ENCODE results near the gene KRT8. TPM values are rescaled to one million over a fixed set of nuclear protein-coding genes. Genes with fewer than 3 reads are reported as not detected.

KRT8 gene
- total RNA-seq, 1 donor from 2014 or later = 235 TPM

GRCh38 chr12:52878507-52879393, 26.1 kb downstream of the KRT8 start:
- DNase-seq (ENCODE audit: low spot score) (no peak), ATAC-seq (no peak)

GRCh38 chr12:52877242-52877641, 27.6 kb downstream of the KRT8 start:
- DNase-seq (ENCODE audit: low spot score) (no peak), ATAC-seq (no peak)

GRCh38 chr12:52876372-52876771, 28.5 kb downstream of the KRT8 start:
- ATAC-seq = no peak
- DNase-seq (ENCODE audit: low spot score) = no peak

DNA sequence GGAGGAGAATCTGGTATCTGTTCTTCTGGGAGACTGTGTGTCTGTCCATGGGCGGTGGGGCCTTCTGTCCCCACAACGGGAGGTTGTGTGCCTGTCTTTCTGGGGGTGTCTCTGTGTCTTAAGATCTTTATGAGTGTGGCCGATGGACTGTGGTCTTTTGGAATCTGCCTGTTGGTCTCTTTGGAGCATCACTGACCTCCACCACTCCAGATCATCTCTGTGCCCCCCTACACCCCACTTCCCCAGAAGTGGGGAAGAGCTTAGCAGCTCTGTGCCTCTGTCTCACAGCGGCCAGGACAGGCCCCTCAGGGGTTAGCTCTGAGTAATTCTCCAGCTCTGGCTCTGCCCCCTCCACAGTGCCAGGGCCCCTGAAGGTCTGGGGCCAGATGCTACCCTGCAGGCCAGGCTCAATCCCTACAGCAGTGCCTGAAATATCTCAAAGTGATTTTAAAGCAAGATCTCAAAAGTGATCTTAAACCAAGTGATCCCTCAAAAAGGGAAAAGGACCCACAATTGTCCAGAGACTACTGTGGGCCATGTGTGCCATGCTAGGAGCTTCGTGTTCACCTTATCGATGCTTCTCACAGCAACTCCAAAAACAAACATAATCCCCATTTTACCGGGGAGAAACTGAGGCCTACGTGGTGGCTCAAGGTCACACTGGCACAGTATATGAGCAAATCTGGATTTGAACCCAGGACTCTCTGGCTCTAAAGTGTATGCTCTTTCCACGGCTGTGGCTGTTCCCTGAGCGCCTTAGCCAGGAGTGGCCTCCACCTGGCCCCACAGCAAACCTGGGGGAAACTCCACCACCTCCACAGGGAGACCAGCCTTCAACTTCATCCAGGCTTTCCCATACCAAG, 30.1 kb downstream of the KRT8 start:
- no peak for ATAC-seq

GRCh38 chr12:52873832-52874572, 30.9 kb downstream of the KRT8 start:
- peak; percentile 71 for ATAC-seq
- peak; percentile 66 for DNase-seq (ENCODE audit: low spot score)

More for the DNA sequence above, 30.1 kb downstream of the KRT8 start:
- no peak for DNase-seq (ENCODE audit: low spot score)

- no peak for ATAC-seq
- DNase-seq (ENCODE audit: low spot score) = no peak
Observed at GRCh38 chr12:52873513-52873831, 31.4 kb downstream of the KRT8 start.

DNA sequence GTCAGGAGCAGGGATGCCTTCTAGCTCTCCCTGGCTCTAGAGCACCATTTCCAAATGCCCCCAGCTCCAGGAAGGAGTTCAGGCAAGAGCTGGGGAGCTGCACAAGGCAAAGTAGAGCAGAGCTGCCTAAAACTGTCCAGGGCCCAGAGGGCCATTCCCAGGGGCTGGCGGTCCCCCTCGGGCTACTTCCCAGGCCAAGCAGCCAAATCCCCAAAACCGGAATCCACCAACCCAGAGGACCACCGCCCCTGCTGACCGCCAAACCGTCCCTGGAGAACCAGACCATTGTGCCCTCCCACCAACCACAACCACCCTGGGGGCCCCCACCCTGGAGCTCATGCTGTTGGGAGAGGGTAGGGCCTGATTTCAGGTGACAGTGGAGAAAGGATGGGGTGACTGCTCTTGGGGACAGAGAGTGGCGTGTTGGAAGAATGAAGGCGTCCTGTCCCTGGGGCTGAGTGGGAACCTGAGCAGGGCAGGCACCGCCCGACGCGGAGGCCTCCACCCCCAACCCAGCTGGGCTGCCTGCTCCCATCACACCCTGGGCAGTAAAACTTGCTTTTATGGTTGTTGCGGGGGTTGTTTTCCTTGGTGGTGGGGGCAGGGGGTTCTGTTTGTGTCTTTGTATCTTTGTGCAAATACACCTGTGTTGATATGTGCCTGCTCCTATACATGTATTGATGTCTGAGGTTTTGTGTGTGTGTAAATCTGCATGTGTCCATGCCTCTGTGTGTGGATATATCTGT, 32.1 kb downstream of the KRT8 start:
- ATAC-seq = no peak
- DNase-seq (ENCODE audit: low spot score) = no peak

GRCh38 chr12:52871291-52872039, 33.4 kb downstream of the KRT8 start:
- ATAC-seq (peak; percentile 40), DNase-seq (ENCODE audit: low spot score) (no peak)

GRCh38 chr12:52870361-52871290, 34.2 kb downstream of the KRT8 start:
- DNase-seq (ENCODE audit: low spot score) (no peak), ATAC-seq (peak; percentile 59)

- DNase-seq (ENCODE audit: low spot score) (no peak), ATAC-seq (peak; percentile 34)
Observed at GRCh38 chr12:52867642-52868041, 37.2 kb downstream of the KRT8 start.

DNA sequence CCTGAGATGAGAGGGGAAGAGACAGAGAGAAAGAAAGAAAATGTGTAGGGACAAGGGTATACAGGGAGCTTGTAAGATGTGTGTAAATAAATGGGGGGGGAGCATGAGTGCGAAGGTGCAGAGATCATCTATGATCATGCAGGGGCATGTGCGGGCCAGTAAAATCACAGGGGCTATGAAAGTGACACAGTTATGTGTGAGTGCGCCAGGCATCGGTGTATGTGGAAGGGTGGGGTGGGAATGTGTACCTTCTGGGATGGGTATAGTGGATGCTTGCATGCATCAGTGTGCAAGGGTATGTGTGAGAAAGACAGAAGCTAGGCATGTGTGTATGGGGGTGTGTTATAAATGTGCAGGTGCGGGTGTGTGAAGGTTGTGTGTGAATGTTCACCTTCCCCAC, 37.7 kb downstream of the KRT8 start:
- no peak for ATAC-seq

GRCh38 chr12:52865090-52865944, 39.6 kb downstream of the KRT8 start:
- peak; percentile 97 for ATAC-seq
- peak; percentile 74 for DNase-seq (ENCODE audit: low spot score)

More for the DNA sequence above, 37.7 kb downstream of the KRT8 start:
- DNase-seq (ENCODE audit: low spot score) = no peak

- ATAC-seq (no peak), DNase-seq (ENCODE audit: low spot score) (no peak)
Observed at GRCh38 chr12:52862023-52862422, 42.9 kb downstream of the KRT8 start.

DNA sequence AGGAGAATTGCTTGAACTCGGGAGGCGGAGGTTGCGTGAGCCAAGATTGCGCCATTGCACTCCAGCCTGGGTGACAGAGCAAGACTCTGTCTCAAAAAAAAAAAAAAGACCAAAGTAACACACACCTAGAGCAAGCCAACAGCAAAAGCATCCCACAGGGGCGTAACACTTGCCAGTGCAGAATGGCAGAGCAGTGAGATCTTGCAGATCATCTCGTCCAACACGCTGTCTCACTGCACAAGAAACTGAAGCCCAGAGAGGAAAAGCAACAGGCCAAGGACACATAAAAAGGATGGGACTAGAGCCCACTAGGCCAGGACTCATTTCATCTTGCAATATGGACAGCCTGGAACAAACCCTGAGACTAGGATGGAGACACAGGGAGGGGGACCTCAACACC, 43.4 kb downstream of the KRT8 start:
- no peak for ATAC-seq
- no peak for DNase-seq (ENCODE audit: low spot score)

DNA sequence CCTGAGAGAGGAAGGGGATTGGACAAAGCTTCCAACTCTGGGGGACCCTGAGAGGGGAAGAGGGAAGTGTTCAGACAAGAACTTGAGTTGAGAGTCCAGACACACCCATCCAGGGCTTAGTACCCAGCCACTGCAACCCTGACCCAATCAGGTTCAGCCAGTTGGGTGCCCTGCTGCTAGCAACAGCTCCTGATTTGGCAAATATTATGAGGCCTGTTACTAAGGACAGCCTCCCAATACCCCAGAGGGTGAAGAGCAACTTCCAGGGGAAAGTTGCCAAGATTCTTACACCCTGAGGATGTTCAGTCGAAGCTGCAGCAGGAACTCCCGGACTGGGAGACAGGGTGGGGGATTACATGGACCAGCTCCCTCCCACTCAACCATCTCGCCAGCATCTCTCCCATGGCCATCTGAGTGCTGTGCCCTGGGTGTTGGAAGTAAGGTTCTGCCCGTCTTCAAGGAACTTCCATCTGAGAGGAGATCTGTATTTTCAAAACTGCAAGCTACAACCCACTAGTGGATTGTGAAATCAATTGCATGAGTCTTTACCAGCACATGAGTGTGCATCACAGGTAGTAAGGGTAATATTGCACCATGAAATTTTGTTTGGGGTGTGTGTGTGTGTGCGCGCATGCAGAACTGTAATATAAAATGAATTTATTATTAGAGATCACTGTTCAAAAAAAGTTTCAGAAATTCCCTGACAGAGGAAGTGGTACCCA, 44.6 kb downstream of the KRT8 start:
- ATAC-seq (no peak), DNase-seq (ENCODE audit: low spot score) (no peak)

DNA sequence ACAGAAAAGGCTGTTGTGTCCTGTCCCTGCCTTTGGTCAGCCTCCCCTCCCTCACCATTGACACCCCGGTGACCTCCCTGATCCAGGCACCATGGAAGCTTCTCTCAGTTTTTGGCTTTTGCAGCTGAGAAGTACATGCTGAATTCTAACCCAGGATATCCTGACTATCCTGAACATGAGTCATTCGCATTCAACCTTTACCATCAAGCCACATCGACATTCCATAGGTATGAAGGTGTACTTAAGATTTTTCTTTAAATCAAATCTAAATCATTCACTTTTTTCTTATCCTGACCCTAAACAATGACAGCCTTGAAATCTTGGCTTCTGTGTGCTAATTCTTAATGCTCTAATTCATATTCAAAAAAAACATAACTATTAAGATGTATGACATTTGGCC, 47.4 kb downstream of the KRT8 start:
- no peak for DNase-seq (ENCODE audit: low spot score)
- ATAC-seq = no peak

GRCh38 chr12:52856787-52857186, 48.1 kb downstream of the KRT8 start:
- DNase-seq (ENCODE audit: low spot score) = no peak
- no peak for ATAC-seq
